ENCODE results near the gene CLDN10.

The CLDN10 gene

DNA sequence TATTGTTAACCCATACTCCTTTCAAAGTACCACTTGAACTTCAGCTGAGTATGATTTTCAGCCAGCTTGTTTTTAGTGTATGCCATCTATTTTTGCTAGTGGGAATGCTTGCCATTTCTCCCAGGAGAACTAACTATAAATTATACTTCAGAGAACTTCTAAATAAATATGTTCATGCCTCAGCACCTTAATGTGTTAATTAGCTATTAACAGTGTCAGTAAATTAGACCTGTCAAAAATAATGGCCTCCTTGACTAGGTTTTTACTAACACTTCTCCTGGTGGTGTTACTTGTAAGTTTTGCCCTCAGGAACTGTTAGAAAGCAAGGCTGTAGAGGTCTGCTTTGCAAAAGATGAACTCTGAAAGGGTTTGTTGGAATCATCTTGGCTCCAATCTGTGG, 4.5 kb downstream of the CLDN10 start:
- H4K91ac ChIP-seq (ENCODE audit: low read length): no peak overlapping the region
- H3K27ac ChIP-seq (ENCODE audit: low read length, poor library complexity, severe bottlenecking): no peak overlapping the region
- H3K4me1 ChIP-seq (ENCODE audit: control insufficient read depth, insufficient read depth, low read depth, low read length): peaks cover 14% of the 10 kb centered on the region
- H2BK12ac ChIP-seq (ENCODE audit: low read length in 2 of 2): no peak overlapping the region
- DNase-seq: no peak
- no peak overlapping the region for H2BK120ac ChIP-seq (ENCODE audit: low read depth, low read length)
- no peaks in the 10 kb centered on the region for H3K79me1 ChIP-seq (replicated peaks; ENCODE audit: low read length, poor library complexity, severe bottlenecking)
- H3K27me3 ChIP-seq (ENCODE audit: control insufficient read depth in 1 of 2, insufficient read depth in 1 of 2, low read length in 2 of 2): peaks cover 9 to 70% of the 10 kb centered on the region in 2 experiments
- no peak overlapping the region for H4K8ac ChIP-seq (ENCODE audit: low read length)
- no peak overlapping the region for H3K9ac ChIP-seq (ENCODE audit: low read length)
- peaks cover 3% of the 10 kb centered on the region for H3K9me3 ChIP-seq (ENCODE audit: control insufficient read depth, low read length)
- H3K4me3 ChIP-seq (ENCODE audit: insufficient read depth in 1 of 2, low read depth in 1 of 2, low read length in 2 of 2): no peak overlapping the region
- no peak overlapping the region for H3K4me2 ChIP-seq (ENCODE audit: low read length, poor library complexity, severe bottlenecking)
- no peak overlapping the region for H3K14ac ChIP-seq (ENCODE audit: low read length in 2 of 2)
- no peak overlapping the region for H3K4ac ChIP-seq (ENCODE audit: low read depth in 1 of 2, low read length in 2 of 2)
- H2BK5ac ChIP-seq (ENCODE audit: low read depth, low read length, poor library complexity, severe bottlenecking): no peak overlapping the region
- no peak overlapping the region for H3K18ac ChIP-seq (ENCODE audit: low read depth in 1 of 2, low read length in 2 of 2)
- H2AFZ ChIP-seq (ENCODE audit: low read depth, low read length): no peak overlapping the region
- H3K36me3 ChIP-seq (ENCODE audit: control insufficient read depth in 1 of 2, insufficient read depth in 2 of 2, low read depth in 1 of 2, low read length in 2 of 2): no peaks in the 10 kb centered on the region
- no peak overlapping the region for H2AK5ac ChIP-seq (ENCODE audit: low read length, severe bottlenecking)
- H3K23ac ChIP-seq (ENCODE audit: low read length in 2 of 2): no peak overlapping the region
- no peak overlapping the region for H2BK15ac ChIP-seq (ENCODE audit: low read depth, poor library complexity, severe bottlenecking)

- no peak for DNase-seq
- Histone ChIP-seq H2BK120ac (ENCODE audit: low read depth, low read length) (no peak overlapping the region), H2AFZ (ENCODE audit: low read depth, low read length) (no peak overlapping the region), H2BK12ac (ENCODE audit: low read length in 2 of 2) (no peak overlapping the region), H4K8ac (ENCODE audit: low read length) (no peak overlapping the region), H3K14ac (ENCODE audit: low read length in 2 of 2) (no peak overlapping the region), H2BK15ac (ENCODE audit: low read depth, poor library complexity, severe bottlenecking) (no peak overlapping the region), H2BK5ac (ENCODE audit: low read depth, low read length, poor library complexity, severe bottlenecking) (no peak overlapping the region), H3K4me2 (ENCODE audit: low read length, poor library complexity, severe bottlenecking) (no peak overlapping the region), H3K9me3 (ENCODE audit: control insufficient read depth, low read length) (peaks cover under 1% of the 10 kb centered on the region), H3K36me3 (ENCODE audit: control insufficient read depth in 1 of 2, insufficient read depth in 2 of 2, low read depth in 1 of 2, low read length in 2 of 2) (no peaks in the 10 kb centered on the region), H3K4me1 (ENCODE audit: control insufficient read depth, insufficient read depth, low read depth, low read length) (no peaks in the 10 kb centered on the region), H3K4ac (ENCODE audit: low read depth in 1 of 2, low read length in 2 of 2) (no peak overlapping the region), H4K91ac (ENCODE audit: low read length) (no peak overlapping the region), H3K27me3 (ENCODE audit: control insufficient read depth in 1 of 2, insufficient read depth in 1 of 2, low read length in 2 of 2) (peaks cover 0 to 52% of the 10 kb centered on the region in 2 experiments), H3K27ac (ENCODE audit: low read length, poor library complexity, severe bottlenecking) (no peak overlapping the region), H3K18ac (ENCODE audit: low read depth in 1 of 2, low read length in 2 of 2) (no peak overlapping the region), H3K23ac (ENCODE audit: low read length in 2 of 2) (no peak overlapping the region), H3K79me1 (replicated peaks; ENCODE audit: low read length, poor library complexity, severe bottlenecking) (no peaks in the 10 kb centered on the region), H3K4me3 (ENCODE audit: insufficient read depth in 1 of 2, low read depth in 1 of 2, low read length in 2 of 2) (no peak overlapping the region), H3K9ac (ENCODE audit: low read length) (no peak overlapping the region), H2AK5ac (ENCODE audit: low read length, severe bottlenecking) (no peak overlapping the region)
- WGBS: 93% methylated on average over 3 of the region's 6 CpGs
These were observed 6.6 kb downstream of the CLDN10 start for GRCh38 chr13:95559100-95559499.

DNA sequence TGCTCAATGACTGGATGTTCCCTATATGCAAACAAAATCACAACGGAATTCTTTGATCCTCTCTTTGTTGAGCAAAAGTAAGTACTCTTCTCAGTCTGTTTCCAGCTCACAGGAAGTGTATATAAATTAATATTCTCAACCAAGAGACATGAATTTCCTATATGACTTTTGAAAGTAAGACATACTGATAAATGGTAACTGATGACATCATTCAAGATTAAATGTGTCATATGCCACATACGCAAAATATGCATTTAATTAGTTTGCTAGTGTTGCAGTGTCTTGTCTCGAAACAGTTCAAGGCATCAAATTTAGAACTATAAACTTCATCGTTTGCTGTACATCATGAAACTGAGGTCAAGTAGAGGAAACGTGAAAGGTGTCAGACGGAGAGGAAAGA, 7.9 kb downstream of the CLDN10 start:
- Histone ChIP-seq H3K4me2 (ENCODE audit: low read length, poor library complexity, severe bottlenecking) (no peak overlapping the region), H3K79me1 (replicated peaks; ENCODE audit: low read length, poor library complexity, severe bottlenecking) (no peaks in the 10 kb centered on the region), H2BK12ac (ENCODE audit: low read length in 2 of 2) (no peak overlapping the region), H3K23ac (ENCODE audit: low read length in 2 of 2) (no peak overlapping the region), H2BK5ac (ENCODE audit: low read depth, low read length, poor library complexity, severe bottlenecking) (no peak overlapping the region), H2AK5ac (ENCODE audit: low read length, severe bottlenecking) (no peak overlapping the region), H3K14ac (ENCODE audit: low read length in 2 of 2) (no peak overlapping the region), H2BK120ac (ENCODE audit: low read depth, low read length) (no peak overlapping the region), H2AFZ (ENCODE audit: low read depth, low read length) (no peak overlapping the region), H2BK15ac (ENCODE audit: low read depth, poor library complexity, severe bottlenecking) (no peak overlapping the region), H3K27me3 (ENCODE audit: control insufficient read depth in 1 of 2, insufficient read depth in 1 of 2, low read length in 2 of 2) (peaks cover 0 to 42% of the 10 kb centered on the region in 2 experiments), H3K4me3 (ENCODE audit: insufficient read depth in 1 of 2, low read depth in 1 of 2, low read length in 2 of 2) (no peak overlapping the region), H3K9ac (ENCODE audit: low read length) (no peak overlapping the region), H3K36me3 (ENCODE audit: control insufficient read depth in 1 of 2, insufficient read depth in 2 of 2, low read depth in 1 of 2, low read length in 2 of 2) (no peaks in the 10 kb centered on the region), H4K91ac (ENCODE audit: low read length) (no peak overlapping the region), H3K4me1 (ENCODE audit: control insufficient read depth, insufficient read depth, low read depth, low read length) (no peaks in the 10 kb centered on the region), H3K27ac (ENCODE audit: low read length, poor library complexity, severe bottlenecking) (no peak overlapping the region), H4K8ac (ENCODE audit: low read length) (no peak overlapping the region), H3K9me3 (ENCODE audit: control insufficient read depth, low read length) (no peaks in the 10 kb centered on the region), H3K18ac (ENCODE audit: low read depth in 1 of 2, low read length in 2 of 2) (no peak overlapping the region), H3K4ac (ENCODE audit: low read depth in 1 of 2, low read length in 2 of 2) (no peak overlapping the region)
- DNase-seq: no peak
- WGBS: 89% methylated on average over 5 of the region's 6 CpGs

DNA sequence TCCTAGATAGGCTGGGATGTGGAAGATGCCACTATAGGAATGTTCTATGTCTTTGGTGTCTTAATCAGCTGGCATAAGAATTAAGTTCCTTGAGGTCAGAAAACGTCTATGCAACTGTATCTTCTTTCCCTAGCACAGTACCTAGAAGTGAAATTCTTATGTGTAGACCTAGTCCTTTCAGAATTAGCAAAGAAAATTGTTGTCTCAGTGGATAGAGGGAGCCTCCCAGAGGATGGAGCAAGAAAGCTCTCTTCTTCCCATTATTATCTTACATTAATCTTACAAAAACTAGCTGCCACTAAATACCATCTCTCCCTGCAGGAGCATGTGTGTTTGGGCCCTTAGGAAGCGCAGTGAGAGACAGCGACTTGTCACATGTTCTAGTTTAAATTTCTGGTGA, 11.6 kb downstream of the CLDN10 start:
- H3K23ac ChIP-seq (ENCODE audit: low read length in 2 of 2): no peak overlapping the region
- H3K4me1 ChIP-seq (ENCODE audit: control insufficient read depth, insufficient read depth, low read depth, low read length): no peaks in the 10 kb centered on the region
- no peak overlapping the region for H4K8ac ChIP-seq (ENCODE audit: low read length)
- no peak overlapping the region for H2AFZ ChIP-seq (ENCODE audit: low read depth, low read length)
- H2BK5ac ChIP-seq (ENCODE audit: low read depth, low read length, poor library complexity, severe bottlenecking): no peak overlapping the region
- H3K9me3 ChIP-seq (ENCODE audit: control insufficient read depth, low read length): no peaks in the 10 kb centered on the region
- H2AK5ac ChIP-seq (ENCODE audit: low read length, severe bottlenecking): no peak overlapping the region
- H3K4ac ChIP-seq (ENCODE audit: low read depth in 1 of 2, low read length in 2 of 2): no peak overlapping the region
- no peak overlapping the region for H3K18ac ChIP-seq (ENCODE audit: low read depth in 1 of 2, low read length in 2 of 2)
- H3K4me3 ChIP-seq (ENCODE audit: insufficient read depth in 1 of 2, low read depth in 1 of 2, low read length in 2 of 2): no peak overlapping the region
- no peak overlapping the region for H2BK12ac ChIP-seq (ENCODE audit: low read length in 2 of 2)
- H4K91ac ChIP-seq (ENCODE audit: low read length): no peak overlapping the region
- H3K27me3 ChIP-seq (ENCODE audit: control insufficient read depth in 1 of 2, insufficient read depth in 1 of 2, low read length in 2 of 2): peaks cover 0 to 17% of the 10 kb centered on the region in 2 experiments
- WGBS: 100% methylated on average over 2 of the region's 3 CpGs
- no peak overlapping the region for H2BK15ac ChIP-seq (ENCODE audit: low read depth, poor library complexity, severe bottlenecking)
- H3K4me2 ChIP-seq (ENCODE audit: low read length, poor library complexity, severe bottlenecking): no peak overlapping the region
- no peak overlapping the region for H2BK120ac ChIP-seq (ENCODE audit: low read depth, low read length)
- H3K27ac ChIP-seq (ENCODE audit: low read length, poor library complexity, severe bottlenecking): no peak overlapping the region
- DNase-seq: no peak
- no peaks in the 10 kb centered on the region for H3K79me1 ChIP-seq (replicated peaks; ENCODE audit: low read length, poor library complexity, severe bottlenecking)
- H3K36me3 ChIP-seq (ENCODE audit: control insufficient read depth in 1 of 2, insufficient read depth in 2 of 2, low read depth in 1 of 2, low read length in 2 of 2): no peaks in the 10 kb centered on the region
- H3K14ac ChIP-seq (ENCODE audit: low read length in 2 of 2): no peak overlapping the region
- H3K9ac ChIP-seq (ENCODE audit: low read length): no peak overlapping the region
